Stimulated activated naive B cell treated with anti-CD40 and anti-IgM and Interleukin-4, amounts not matched to agents 10 μg/mL and 1 μg/mL and 100 μg/mL, for 72 hours (primary cell): Measurements from ENCODE around the gene SNRPA.
A peak's percentile ranks its signal among the peaks of the same experiment; 100 is the strongest.
"Not testable (repeated sequence)": the region's sequence is repeated elsewhere in the genome, so short reads cannot be mapped to it uniquely, and the experiment has no call there.

Experiments
- ATAC-seq, 2 donors: fragments of 150-1000 bp; cut with Tn5 transposase; replicated peaks; 2 replicates each; pipeline ENCODE4 v1.10.0; 2021; ENCODE audit warnings: moderate library complexity in 1 of 2
- DNase-seq: peaks from one replicate; pipeline ENCODE4 v3.0.0; 2021
- H3K27ac Mint-ChIP-seq: one replicate; pipeline ENCODE4 v1.8.0; 2022; ENCODE audit warnings: mild to moderate bottlenecking, mixed read lengths
- H3K27me3 Mint-ChIP-seq, 2 donors: one replicate each; pipeline ENCODE4 v1.8.0; 2022; ENCODE audit warnings: mixed read lengths in 2 of 2
- H3K36me3 Mint-ChIP-seq, 2 donors: one replicate each; pipeline ENCODE4 v1.8.0; 2022; ENCODE audit warnings: mixed read lengths in 2 of 2, mild to moderate bottlenecking in 1 of 2
- H3K4me1 Mint-ChIP-seq, 2 donors: one replicate each; pipeline ENCODE4 v1.8.0; 2022; ENCODE audit warnings: mixed read lengths in 2 of 2, mild to moderate bottlenecking in 1 of 2
- H3K4me3 Mint-ChIP-seq, 2 donors: one replicate each; pipeline ENCODE4 v1.8.0; 2022; ENCODE audit warnings: mild to moderate bottlenecking in 2 of 2, mixed read lengths in 2 of 2, moderate library complexity in 1 of 2
- H3K9me3 Mint-ChIP-seq, 2 donors: one replicate each; pipeline ENCODE4 v1.8.0; 2022; ENCODE audit warnings: mixed read lengths in 2 of 2, mild to moderate bottlenecking in 1 of 2

The SNRPA gene

DNA sequence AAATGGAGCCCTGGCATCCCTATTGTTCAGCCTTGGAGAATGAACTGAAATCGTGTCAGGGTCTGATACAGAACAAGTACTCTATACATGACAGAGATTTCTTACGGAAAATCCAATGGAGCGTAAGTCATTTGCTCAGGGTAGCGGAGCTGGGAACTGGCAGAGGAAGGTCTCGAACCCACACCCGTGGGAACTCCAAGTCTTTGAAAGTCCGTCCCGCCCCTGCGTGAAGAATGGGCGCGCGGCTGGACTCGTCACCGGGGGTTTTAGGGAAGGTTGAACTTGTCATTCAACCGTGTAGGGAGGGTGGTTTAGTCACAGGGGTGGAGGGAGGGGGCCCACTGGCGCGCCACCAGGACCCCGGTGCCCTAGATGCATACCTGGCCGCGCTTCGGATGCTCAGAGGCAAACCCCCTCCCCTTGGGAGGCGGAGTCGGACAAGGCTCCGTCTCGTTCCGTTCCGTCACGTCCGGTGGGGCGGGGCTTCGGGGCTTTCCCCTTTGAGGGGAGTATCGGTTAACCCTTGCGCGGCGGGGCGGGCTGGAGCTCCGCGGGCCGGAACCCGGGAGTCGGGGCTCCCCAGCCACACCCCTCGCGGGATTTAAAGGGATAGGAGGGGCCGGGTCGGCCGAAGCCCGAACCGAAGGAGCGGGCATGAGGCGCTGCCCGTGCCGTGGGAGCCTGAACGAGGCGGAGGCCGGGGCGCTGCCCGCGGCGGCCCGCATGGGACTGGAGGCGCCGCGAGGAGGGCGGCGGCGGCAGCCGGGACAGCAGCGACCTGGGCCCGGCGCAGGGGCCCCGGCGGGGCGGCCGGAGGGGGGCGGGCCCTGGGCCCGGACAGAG is 34.3 kb upstream of the SNRPA start, which contains the start of the genes COQ8B and ITPKC:
TSS of gene COQ8B (minus strand) at position 405 of the 843 bp plus-strand sequence. CDS start 2,254 bp downstream, outside the sequence.
TSS of gene ITPKC (plus strand) at position 631 of the 843 bp plus-strand sequence. CDS start at position 655, 24 bp downstream.
- ATAC-seq (peak; percentile 77 to 85), DNase-seq (peak; percentile 98)
- Mint-ChIP-seq H3K4me3 (peak within 1 kb of the TSS; percentile 81 to 94), H3K36me3 (peaks cover 12 to 19% of the 10 kb centered on the region in 2 donors), H3K27me3 (no peaks in the 10 kb centered on the region), H3K9me3 (no peaks in the 10 kb centered on the region), H3K27ac (peak within 1 kb of the TSS; percentile 96), H3K4me1 (peaks cover 37 to 64% of the 10 kb centered on the region in 2 donors)

- H3K27ac Mint-ChIP-seq: peak overlapping the region; percentile 75
- H3K4me3 Mint-ChIP-seq: peak overlapping the region; percentile 81 to 94
- H3K4me1 Mint-ChIP-seq: peaks cover 41 to 70% of the 10 kb centered on the region in 2 donors
- DNase-seq: no peak
- H3K27me3 Mint-ChIP-seq: no peaks in the 10 kb centered on the region
- H3K9me3 Mint-ChIP-seq: no peaks in the 10 kb centered on the region
- ATAC-seq: no peak
- peaks cover 12 to 19% of the 10 kb centered on the region in 2 donors for H3K36me3 Mint-ChIP-seq
Observed at GRCh38 chr19:40717325-40717879, 33.6 kb upstream of the SNRPA start.

GRCh38 chr19:40717880-40718773 is 32.9 kb upstream of the SNRPA start:
- ATAC-seq: no peak
- Mint-ChIP-seq H3K36me3 (peaks cover 15 to 19% of the 10 kb centered on the region in 2 donors), H3K4me3 (peak overlapping the region; percentile 81 to 94), H3K9me3 (no peaks in the 10 kb centered on the region), H3K27ac (peak overlapping the region; percentile 88), H3K27me3 (no peaks in the 10 kb centered on the region), H3K4me1 (peaks cover 41 to 76% of the 10 kb centered on the region in 2 donors)
- DNase-seq: no peak

- H3K27me3 Mint-ChIP-seq: no peaks in the 10 kb centered on the region
- H3K36me3 Mint-ChIP-seq: peaks cover 19 to 23% of the 10 kb centered on the region in 2 donors
- H3K9me3 Mint-ChIP-seq: no peaks in the 10 kb centered on the region
- H3K4me3 Mint-ChIP-seq: peak overlapping the region; percentile 81 to 94
- H3K27ac Mint-ChIP-seq: peak overlapping the region; percentile 69
- peaks cover 42 to 79% of the 10 kb centered on the region in 2 donors for H3K4me1 Mint-ChIP-seq
- ATAC-seq (no peak), DNase-seq (no peak)
Observed at GRCh38 chr19:40718774-40719391, 32.1 kb upstream of the SNRPA start.

- ATAC-seq: no peak
- peaks cover 19 to 28% of the 10 kb centered on the region in 2 donors for H3K36me3 Mint-ChIP-seq
- H3K4me3 Mint-ChIP-seq: peak overlapping the region; percentile 81 to 94
- no peaks in the 10 kb centered on the region for H3K9me3 Mint-ChIP-seq
- no peak for DNase-seq
- no peaks in the 10 kb centered on the region for H3K27me3 Mint-ChIP-seq
- no peak overlapping the region for H3K27ac Mint-ChIP-seq
- peaks cover 40 to 77% of the 10 kb centered on the region in 2 donors for H3K4me1 Mint-ChIP-seq
Observed at GRCh38 chr19:40719414-40719894, 31.5 kb upstream of the SNRPA start.

GRCh38 chr19:40721140-40721486 is 29.9 kb upstream of the SNRPA start:
- Mint-ChIP-seq H3K27me3 (no peaks in the 10 kb centered on the region), H3K9me3 (no peaks in the 10 kb centered on the region), H3K4me3 (peak overlapping the region; percentile 66 to 76), H3K4me1 (peaks cover 30 to 67% of the 10 kb centered on the region in 2 donors), H3K36me3 (peaks cover 25 to 38% of the 10 kb centered on the region in 2 donors), H3K27ac (peak overlapping the region; percentile 75)
- DNase-seq: no peak
- ATAC-seq: no peak

DNA sequence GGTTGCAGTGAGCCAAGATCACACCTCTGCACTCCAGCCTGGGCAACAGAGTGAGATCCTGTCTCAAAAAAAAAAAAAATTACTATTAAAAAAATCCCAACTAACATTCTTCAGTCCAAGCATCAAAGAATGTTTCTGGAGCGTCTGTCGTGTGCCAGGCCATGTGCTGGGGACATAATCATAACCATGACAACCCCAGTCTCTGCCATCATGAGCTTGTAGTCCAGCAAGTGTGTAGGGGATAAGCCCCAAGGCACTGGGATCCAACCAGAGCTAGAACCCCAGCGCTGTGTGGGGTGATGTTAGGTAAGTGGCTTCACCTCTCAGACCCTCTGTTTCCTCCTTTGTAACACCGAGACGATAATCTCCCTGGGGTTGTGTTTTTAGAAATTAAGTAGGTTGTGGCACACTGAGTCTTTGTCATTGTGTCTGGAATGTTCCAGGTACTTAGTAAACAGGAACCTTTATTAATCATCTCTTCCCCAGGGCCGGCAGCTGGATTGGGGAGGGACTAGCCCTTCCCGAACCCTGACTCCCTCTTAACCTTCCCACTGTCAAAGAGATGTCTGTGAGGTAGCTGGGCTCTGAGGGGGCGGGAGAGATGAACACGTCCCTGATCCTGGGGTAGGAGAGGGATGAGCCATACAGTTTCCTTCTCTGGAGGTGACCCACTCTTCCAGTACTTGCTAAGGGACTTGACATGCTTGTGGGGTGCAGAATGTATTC is 28.9 kb upstream of the SNRPA start:
- no peak overlapping the region for H3K4me3 Mint-ChIP-seq
- peaks cover 29 to 63% of the 10 kb centered on the region in 2 donors for H3K4me1 Mint-ChIP-seq
- peaks cover 32 to 42% of the 10 kb centered on the region in 2 donors for H3K36me3 Mint-ChIP-seq
- H3K27ac Mint-ChIP-seq: no peak overlapping the region
- H3K9me3 Mint-ChIP-seq: no peaks in the 10 kb centered on the region
- ATAC-seq: no peak
- DNase-seq: no peak
- H3K27me3 Mint-ChIP-seq: no peaks in the 10 kb centered on the region

DNA sequence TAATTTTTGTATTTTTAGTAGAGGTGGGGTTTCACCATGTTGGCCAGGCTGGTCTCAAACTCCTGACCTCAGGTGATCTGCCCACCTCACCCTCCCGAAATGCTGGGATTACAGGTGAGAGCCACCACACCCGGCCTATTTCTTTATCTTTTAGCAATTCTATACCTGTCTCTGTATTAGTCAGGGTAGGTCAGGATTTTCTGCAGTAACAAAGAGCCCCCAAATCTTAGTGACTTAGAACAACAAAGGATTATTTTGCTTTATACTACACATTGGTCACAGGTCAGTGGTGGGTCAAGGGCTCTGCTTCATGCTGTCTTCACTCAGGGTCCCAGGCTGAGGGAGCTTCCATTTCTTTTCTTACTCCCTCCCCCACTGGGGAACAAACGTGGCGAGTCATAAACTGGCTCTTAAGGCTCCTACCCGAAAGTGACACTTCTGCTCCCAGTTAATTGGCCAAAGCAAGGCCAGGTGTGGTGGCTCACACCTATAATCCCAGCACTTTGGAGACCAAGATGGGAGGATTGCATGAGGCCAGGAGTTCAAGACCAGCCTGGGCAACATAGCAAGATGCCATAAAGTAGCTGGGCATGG is 27.2 kb upstream of the SNRPA start:
- H3K4me3 Mint-ChIP-seq: no peak overlapping the region
- H3K9me3 Mint-ChIP-seq: no peaks in the 10 kb centered on the region
- H3K36me3 Mint-ChIP-seq: peaks cover 32 to 45% of the 10 kb centered on the region in 2 donors
- DNase-seq: no peak
- H3K4me1 Mint-ChIP-seq: peaks cover 24 to 53% of the 10 kb centered on the region in 2 donors
- H3K27ac Mint-ChIP-seq: no peak overlapping the region
- ATAC-seq: no peak
- H3K27me3 Mint-ChIP-seq: no peaks in the 10 kb centered on the region

- H3K27ac Mint-ChIP-seq: no peak overlapping the region
- no peaks in the 10 kb centered on the region for H3K27me3 Mint-ChIP-seq
- H3K4me1 Mint-ChIP-seq: peaks cover 20 to 48% of the 10 kb centered on the region in 2 donors
- peaks cover 32 to 47% of the 10 kb centered on the region in 2 donors for H3K36me3 Mint-ChIP-seq
- no peaks in the 10 kb centered on the region for H3K9me3 Mint-ChIP-seq
- no peak overlapping the region for H3K4me3 Mint-ChIP-seq
- DNase-seq: no peak
- ATAC-seq: no peak
Observed at GRCh38 chr19:40724315-40724714, 26.7 kb upstream of the SNRPA start.

DNA sequence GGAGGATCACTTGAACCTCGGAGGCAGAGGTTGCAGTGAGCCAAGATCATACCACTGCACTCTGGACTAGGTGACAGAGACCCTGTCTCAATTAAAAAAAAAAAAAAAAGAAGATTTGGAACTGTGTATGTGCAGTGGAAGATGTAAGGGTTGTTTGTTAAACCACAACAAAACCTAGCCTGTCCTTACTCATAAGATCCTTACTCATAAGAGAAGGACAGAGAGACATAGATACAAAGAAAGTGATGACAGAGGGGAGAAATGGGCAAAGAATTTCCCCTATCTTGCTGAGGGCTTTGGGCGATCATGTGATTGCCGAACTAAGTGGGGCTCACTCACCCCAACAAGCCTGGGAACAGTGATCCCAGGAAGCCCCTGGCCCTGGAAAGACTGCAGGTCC is 26.1 kb upstream of the SNRPA start:
- no peak overlapping the region for H3K27ac Mint-ChIP-seq

DNA sequence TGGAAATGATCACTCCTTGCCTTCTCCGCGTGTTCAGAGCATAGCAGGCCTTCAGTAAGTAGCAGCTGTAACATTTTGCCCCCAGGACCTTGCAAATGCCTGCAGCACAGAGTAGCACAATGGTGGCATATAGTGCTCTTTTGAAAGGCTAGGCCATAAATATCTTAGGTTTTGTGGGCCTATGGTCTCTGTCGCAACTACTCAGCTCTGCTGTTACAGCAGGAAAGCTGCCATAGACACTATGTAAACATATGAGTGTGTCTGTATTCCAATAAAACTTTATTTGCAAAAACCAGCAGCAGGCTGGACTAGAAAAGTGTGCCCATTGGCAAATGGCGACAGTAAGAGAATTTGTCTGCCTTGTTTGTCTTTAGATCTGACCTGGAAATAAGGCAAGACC is 24.7 kb upstream of the SNRPA start:
- Mint-ChIP-seq H3K4me1 (peaks cover 9 to 28% of the 10 kb centered on the region in 2 donors), H3K27ac (no peak overlapping the region), H3K9me3 (no peaks in the 10 kb centered on the region), H3K4me3 (no peak overlapping the region), H3K27me3 (no peaks in the 10 kb centered on the region), H3K36me3 (peaks cover 33 to 46% of the 10 kb centered on the region in 2 donors)
- DNase-seq (no peak), ATAC-seq (no peak)

More for the DNA sequence above, 26.1 kb upstream of the SNRPA start:
- H3K4me1 Mint-ChIP-seq: peaks cover 20 to 42% of the 10 kb centered on the region in 2 donors
- DNase-seq (no peak), ATAC-seq (no peak)
- peaks cover 32 to 47% of the 10 kb centered on the region in 2 donors for H3K36me3 Mint-ChIP-seq
- H3K9me3 Mint-ChIP-seq: no peaks in the 10 kb centered on the region
- no peaks in the 10 kb centered on the region for H3K27me3 Mint-ChIP-seq
- H3K4me3 Mint-ChIP-seq: no peak overlapping the region

- not testable (repeated sequence) for H3K27ac Mint-ChIP-seq, H3K4me1 Mint-ChIP-seq, ATAC-seq, H3K4me3 Mint-ChIP-seq, H3K9me3 Mint-ChIP-seq, H3K27me3 Mint-ChIP-seq, DNase-seq
- peaks cover 36 to 51% of the 10 kb centered on the region in 2 donors for H3K36me3 Mint-ChIP-seq
Observed at GRCh38 chr19:40730065-40730464, 20.9 kb upstream of the SNRPA start.

DNA sequence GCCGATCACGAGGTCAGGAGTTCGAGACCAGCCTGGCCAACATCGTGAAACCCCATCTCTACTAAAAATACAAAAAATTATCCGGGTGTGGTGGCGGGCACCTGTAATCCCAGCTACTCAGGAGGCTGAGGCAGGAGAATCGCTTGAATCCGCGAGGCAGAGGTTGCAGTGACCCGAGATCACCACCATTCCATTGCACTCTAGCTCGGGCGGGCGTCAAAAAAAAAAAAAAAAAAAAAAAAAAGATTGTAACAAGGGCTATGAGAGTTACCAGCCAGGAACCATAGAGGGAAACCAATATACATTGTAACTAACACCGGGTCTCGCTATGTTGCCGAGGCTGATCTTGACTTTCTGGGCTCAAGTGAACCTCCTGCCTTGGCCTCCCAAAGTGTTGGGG is 18.7 kb upstream of the SNRPA start:
- H3K4me1 Mint-ChIP-seq, H3K4me3 Mint-ChIP-seq, ATAC-seq, H3K9me3 Mint-ChIP-seq, DNase-seq, H3K27me3 Mint-ChIP-seq, H3K27ac Mint-ChIP-seq: not testable (repeated sequence)
- peaks cover 32 to 55% of the 10 kb centered on the region in 2 donors for H3K36me3 Mint-ChIP-seq
